Measurements from ENCODE around the gene VSTM5. TPM values are rescaled to one million over a fixed set of nuclear protein-coding genes. Genes with fewer than 3 reads are reported as not detected.
"Not testable (repeated sequence)": the region's sequence is repeated elsewhere in the genome, so short reads cannot be mapped to it uniquely, and the experiment has no call there.

VSTM5 gene
- total and polyA plus RNA-seq, 2 of the 8 experiments (the other 6 are each of a cell fraction or from before 2014, with no cell fraction given), result 0.22 to 0.70 TPM

DNA sequence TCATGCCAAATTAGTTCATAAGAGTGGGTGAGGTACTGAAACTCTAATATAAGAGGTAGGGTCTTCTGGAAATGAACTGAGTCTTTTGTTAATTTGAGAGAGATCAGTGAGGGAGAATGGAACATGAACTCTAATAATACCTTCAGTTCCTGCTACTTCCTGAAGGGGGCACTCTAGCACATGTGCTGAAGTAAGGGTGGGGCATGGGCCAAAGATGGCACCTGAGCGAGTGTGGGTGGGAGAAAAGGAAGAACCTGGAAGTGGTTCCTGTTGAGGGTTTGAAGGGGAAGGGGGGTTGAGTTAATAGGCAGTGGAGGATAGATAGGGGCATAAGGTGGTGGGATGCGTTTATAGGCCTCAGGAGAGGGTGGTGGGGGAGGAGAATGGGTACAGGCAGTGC is 18.0 kb upstream of the VSTM5 start:
- not testable (repeated sequence) for FAIRE-seq; H4K5ac ChIP-seq (ENCODE audit: insufficient read length, low read depth, low read length); H3K56ac ChIP-seq (replicated peaks; ENCODE audit: insufficient read length, low read depth, low read length); H3K9me3 ChIP-seq (ENCODE audit: insufficient read depth in 2 of 2, low read depth in 1 of 2, low read length in 1 of 2); H3K14ac ChIP-seq (ENCODE audit: insufficient read length); H3K4me1 ChIP-seq (replicated peaks in 1 of 4; ENCODE audit: control insufficient read depth in 3 of 4, insufficient read depth in 4 of 4, low read length in 3 of 4); DNase-seq (ENCODE audit: low read depth in 1 of 2, low spot score in 2 of 2); H3K27me3 ChIP-seq (replicated peaks in 1 of 4; ENCODE audit: control insufficient read depth in 3 of 4, extremely low read depth in 1 of 4, insufficient read depth in 3 of 4, low read length in 3 of 4); H3K79me1 ChIP-seq (ENCODE audit: low read depth, low read length); H3K23ac ChIP-seq (ENCODE audit: insufficient read length); H3K23me2 ChIP-seq (ENCODE audit: low read depth, low read length); H4K20me1 ChIP-seq (replicated peaks in 1 of 2; ENCODE audit: control insufficient read depth in 1 of 2, insufficient read depth in 2 of 2, low read length in 2 of 2); H2BK12ac ChIP-seq (ENCODE audit: low read depth, low read length); H3K9ac ChIP-seq (replicated peaks in 1 of 4; ENCODE audit: extremely low read depth in 1 of 4, low read depth in 3 of 4, low read length in 3 of 4); H3K4me2 ChIP-seq (ENCODE audit: insufficient read depth in 1 of 2, low read depth in 2 of 2, low read length in 2 of 2); H2BK15ac ChIP-seq (ENCODE audit: low read length); H3K79me2 ChIP-seq (ENCODE audit: control insufficient read depth in 1 of 2, insufficient read depth in 2 of 2, low read length in 2 of 2); H2AK5ac ChIP-seq (ENCODE audit: low read depth, low read length); H3K4me3 ChIP-seq (ENCODE audit: extremely low read depth in 1 of 4, insufficient read depth in 2 of 4, low read depth in 3 of 4, low read length in 4 of 4); H2BK5ac ChIP-seq (ENCODE audit: low read depth, low read length); H3K4ac ChIP-seq (replicated peaks; ENCODE audit: insufficient read length, low read depth, low read length); H4K91ac ChIP-seq (replicated peaks; ENCODE audit: insufficient read length, low read length); H4K8ac ChIP-seq (ENCODE audit: extremely low read depth, insufficient read depth, low read length); H3K27ac ChIP-seq (ENCODE audit: low read depth, low read length); H2BK120ac ChIP-seq (replicated peaks; ENCODE audit: low read depth, low read length); H3K18ac ChIP-seq (ENCODE audit: extremely low read depth, low read length); H2BK20ac ChIP-seq (ENCODE audit: low read length); H2AFZ ChIP-seq (ENCODE audit: low read length); H3K36me3 ChIP-seq (ENCODE audit: control insufficient read depth in 2 of 4, insufficient read depth in 4 of 4, low read length in 3 of 4)
- 0 out of 2 replicates have a peak, but pooled peaks have one; percentile 36 for TF ChIP-seq YY1 (IDR thresholded peaks at IDR 0.05; ENCODE audit: low read depth, low read length)
- TF ChIP-seq, protein P1, sequence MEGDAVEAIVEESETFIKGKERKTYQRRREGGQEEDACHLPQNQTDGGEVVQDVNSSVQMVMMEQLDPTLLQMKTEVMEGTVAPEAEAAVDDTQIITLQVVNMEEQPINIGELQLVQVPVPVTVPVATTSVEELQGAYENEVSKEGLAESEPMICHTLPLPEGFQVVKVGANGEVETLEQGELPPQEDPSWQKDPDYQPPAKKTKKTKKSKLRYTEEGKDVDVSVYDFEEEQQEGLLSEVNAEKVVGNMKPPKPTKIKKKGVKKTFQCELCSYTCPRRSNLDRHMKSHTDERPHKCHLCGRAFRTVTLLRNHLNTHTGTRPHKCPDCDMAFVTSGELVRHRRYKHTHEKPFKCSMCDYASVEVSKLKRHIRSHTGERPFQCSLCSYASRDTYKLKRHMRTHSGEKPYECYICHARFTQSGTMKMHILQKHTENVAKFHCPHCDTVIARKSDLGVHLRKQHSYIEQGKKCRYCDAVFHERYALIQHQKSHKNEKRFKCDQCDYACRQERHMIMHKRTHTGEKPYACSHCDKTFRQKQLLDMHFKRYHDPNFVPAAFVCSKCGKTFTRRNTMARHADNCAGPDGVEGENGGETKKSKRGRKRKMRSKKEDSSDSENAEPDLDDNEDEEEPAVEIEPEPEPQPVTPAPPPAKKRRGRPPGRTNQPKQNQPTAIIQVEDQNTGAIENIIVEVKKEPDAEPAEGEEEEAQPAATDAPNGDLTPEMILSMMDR (IDR thresholded peaks at IDR 0.05; ENCODE audit: control extremely low read depth in 1 of 3, insufficient read depth in 1 of 3, low read depth in 1 of 3, low read length in 3 of 3), result peak; percentile 28 to 49 (median 42); a peak in 3 of 4 replicates
- peak; percentile 44 to 51 for TF ChIP-seq RAD21 (IDR thresholded peaks at IDR 0.05 in 1 of 2, conservative IDR thresholded peaks at IDR 0.05 in 1 of 2; ENCODE audit: low read depth in 2 of 2, low read length in 2 of 2)
- TF ChIP-seq, protein P2, sequence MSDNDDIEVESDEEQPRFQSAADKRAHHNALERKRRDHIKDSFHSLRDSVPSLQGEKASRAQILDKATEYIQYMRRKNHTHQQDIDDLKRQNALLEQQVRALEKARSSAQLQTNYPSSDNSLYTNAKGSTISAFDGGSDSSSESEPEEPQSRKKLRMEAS (IDR thresholded peaks at IDR 0.05), result peak; percentile 49; the same call in 1 of the 2 replicates
- WGBS, 2 experiments (ENCODE audit: extremely low coverage in 1 of 2, insufficient coverage in 1 of 2, insufficient read length in 1 of 2, insufficient replicate concordance in 2 of 2, low coverage in 1 of 2, low lambda C conversion rate in 2 of 2, missing lambda C conversion rate in 1 of 2), result 87% methylated on average over 2 of the region's 2 CpGs; no CpG with 5 or more reads in 1 of the 2 experiments
- POLR2A ChIA-PET (ENCODE audit: partially characterized antibody), result interaction anchor here (0.6 kb wide), 1 partner anchor 1074 kb away, joined by 3 read pairs; no protein-coding TSS in a partner anchor
- CTCF ChIA-PET (ENCODE audit: partially characterized antibody), result interaction anchor here (0.7 to 4.2 kb wide), 9 partner anchors 9 to 332 kb away, joined by 3 to 19 read pairs (median 3); no protein-coding TSS in a partner anchor
